ENCODE measurements around the gene PRXL2B.
A peak's percentile ranks its signal among the peaks of the same experiment; 100 is the strongest.

The PRXL2B gene

GRCh38 chr1:2601721-2602303 lies 15.2 kb downstream of the PRXL2B start:
- DNase-seq = no peak

- no peak for DNase-seq
Measured at GRCh38 chr1:2602311-2602835, 15.8 kb downstream of the PRXL2B start.

GRCh38 chr1:2602866-2603520 lies 16.4 kb downstream of the PRXL2B start:
- no peak for DNase-seq

- no peak for DNase-seq
Measured at GRCh38 chr1:2603521-2604155, 17.1 kb downstream of the PRXL2B start.

- no peak for DNase-seq
Measured at GRCh38 chr1:2604156-2604843, 17.7 kb downstream of the PRXL2B start.

DNA sequence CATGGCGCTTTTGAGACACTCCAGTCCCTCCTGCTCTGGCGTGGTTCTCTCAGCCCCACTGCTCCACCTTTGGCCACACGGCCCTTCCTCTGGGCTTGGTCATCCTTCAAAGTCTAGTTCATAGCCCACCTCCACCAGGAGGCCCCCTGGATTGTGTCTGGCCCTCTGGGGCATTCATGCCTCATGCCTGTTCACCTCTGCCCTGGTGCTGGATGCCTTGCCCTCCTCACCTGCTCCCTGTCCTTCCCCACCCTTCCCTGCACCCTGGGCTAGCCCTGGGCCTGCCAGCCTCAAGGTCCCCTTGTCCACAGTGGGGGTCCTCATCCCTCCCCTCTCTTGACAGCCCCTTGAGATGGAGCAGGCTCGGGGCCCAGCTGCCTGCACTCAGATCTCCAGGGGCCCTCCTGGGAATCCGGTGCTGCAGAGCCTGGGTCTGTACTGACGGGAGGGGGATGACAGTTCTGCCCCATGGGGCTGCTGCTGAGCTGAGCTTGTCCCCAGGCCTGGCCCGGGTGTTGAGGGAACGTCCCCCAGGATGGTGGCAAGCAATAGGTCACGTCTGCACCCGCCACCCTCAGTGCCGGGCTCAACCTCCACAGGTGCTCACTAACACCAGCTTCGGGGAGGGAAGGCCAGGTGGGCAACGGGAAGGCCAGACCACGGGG lies 18.4 kb downstream of the PRXL2B start:
- no peak for DNase-seq

DNA sequence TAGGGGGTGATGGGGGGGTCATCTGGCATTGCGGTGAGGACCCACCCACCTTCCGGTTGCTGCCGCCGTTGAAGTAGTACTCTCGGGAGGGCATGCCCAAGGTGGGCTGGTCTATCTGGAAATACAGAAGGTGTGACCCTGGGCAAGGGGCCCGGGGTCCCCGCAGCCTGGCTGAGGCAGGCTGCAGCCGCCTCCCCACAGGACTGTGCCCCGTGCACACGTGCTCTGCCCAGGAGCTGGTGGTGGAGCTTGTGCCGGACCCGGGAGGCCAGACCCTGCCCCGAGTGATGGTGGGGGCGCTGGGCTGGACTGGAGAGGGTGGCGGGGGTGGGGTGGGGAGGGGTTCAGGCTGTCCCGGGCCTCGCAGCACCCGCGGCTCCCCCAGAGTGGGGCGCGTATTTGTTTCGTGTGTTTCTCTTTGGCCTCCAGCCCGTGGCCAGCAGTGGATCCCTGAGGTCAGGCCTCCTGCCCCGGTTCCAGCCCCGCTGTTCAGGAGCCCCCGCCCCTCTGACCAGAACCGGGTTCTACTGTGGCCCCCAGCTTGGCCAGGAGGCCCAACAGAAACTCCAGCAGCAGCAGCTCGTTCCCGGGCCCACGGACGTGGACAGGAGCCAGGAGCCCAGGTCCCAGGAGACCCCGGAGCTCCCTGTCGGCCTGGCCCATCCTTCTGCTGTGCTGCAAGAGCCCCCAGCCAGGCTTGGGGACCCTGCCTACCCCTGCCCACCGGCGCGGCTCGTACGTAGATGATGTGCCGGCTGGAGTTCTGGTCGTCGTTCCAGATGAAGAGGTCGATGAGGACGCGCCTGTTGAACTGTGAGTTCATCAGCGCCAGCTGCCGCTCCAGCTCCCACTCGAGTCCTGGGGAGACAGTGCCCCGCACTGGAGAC lies 19.2 kb downstream of the PRXL2B start:
- DNase-seq = no peak

DNA sequence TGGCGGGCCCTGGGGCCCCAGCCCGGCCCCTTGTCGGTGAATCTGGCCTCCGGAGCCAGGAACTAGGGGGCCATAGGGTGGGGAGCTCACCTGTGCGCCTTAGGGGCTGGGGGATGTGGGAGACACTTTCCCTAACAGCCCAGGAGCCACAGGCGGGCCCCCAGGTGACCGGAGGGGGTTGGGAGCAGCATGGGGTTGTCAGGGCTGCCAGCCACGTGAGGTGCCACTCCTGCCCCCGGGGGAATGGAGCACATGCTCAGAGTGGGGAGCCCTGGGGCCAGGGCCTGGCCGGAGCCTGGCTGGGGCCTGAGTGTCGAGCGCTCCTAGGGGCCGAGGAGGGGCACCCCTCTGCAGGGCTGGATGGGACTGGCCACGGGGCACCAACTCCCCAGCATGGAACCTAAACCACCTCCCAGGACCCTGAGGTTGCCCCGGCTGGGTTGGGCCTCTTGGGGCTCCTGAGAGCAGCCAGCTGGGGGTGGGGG lies 19.9 kb downstream of the PRXL2B start:
- no peak for DNase-seq

DNA sequence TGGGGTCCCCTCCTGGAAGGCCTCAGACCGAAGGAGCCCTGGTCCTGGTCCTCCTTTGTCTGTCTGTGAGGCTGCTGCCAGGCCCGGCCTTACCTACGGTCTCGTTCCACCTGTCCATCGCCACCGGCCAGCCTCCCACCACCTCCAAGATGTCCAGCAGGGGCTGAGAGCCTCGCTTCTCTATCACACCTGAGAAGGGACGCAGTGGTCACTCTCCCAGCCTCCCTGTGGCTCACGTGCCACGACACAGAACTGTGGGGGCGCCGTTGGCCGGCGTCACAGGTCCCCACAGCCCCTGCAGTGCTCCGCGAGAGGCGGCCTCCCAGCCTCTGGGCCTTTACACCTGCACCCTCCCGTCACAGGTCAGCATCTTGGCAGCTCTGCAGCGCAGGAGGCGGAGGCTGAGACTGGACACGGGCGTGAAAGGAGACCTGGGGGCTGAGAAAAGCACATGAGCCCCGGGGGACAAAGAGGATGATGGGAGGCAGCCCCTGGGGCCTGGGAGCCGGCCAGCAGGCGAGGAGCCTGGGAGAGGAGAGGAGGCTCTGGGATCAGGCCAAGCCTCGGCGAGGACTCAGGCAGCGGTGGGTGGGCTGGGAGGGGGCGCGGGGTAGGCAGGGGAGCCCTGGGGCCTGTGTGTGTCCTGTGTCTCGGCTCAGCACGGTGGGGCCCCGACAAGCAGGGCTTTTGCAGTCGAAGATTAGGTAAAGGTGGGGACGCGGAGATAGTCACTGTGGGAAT lies 20.5 kb downstream of the PRXL2B start:
- DNase-seq = no peak

DNA sequence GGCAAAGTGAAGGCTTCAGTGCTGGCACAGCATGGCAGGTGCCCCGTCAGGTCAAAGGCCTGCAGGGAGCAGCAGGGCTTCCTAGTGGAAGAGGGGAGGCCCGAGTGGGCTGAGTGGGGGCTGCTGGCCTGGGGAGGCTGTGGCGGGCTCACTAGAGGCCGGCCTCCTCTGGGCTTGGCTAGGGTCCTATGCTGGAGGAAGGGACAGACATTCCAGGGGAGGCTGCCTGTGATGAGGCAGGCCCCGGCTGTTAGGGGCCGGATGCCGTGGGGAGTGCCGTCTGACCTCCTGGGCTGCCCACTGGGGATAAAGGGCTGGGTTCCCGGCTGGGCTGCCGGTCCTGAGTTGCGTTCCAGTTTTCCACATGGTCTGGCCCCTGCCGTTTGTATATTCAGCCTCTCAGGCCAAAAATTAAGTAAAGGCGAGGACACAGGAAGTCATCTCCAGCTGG lies 21.1 kb downstream of the PRXL2B start:
- DNase-seq = no peak

DNA sequence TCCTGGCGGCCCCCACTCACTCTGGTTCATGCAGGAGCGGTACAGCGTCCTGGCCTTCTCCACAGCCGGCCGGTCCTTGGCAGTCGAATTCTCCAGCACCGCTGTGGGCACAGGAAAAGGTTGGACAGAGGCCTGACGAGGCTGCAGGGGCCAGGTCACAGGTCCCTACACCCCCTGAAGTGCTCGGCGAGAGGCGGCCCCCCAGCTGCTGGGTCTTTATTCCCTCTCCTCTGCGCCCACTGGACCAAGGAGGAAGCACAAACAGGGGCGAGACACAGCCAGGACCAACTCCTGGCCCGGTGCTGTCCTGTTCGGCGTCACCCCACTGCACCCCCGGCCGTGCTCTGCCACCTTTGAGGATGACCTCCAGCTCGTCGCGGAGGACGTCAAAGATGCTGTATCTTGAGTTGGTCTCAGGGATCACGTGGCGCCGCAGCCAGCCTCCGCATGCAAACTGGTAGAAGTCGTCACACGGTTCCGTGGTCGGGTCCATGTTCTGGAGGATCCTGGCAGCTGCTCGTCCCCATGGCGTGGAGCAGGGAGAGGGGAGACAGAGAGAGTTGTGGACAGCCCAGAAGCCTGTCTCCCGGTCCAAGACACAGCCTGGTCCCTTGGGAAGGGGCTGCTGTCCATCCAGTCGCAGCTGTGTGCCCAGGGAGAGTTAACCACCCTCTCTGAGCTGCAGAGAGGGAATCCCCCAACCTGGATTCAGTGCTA lies 22.9 kb downstream of the PRXL2B start:
- DNase-seq = no peak

DNA sequence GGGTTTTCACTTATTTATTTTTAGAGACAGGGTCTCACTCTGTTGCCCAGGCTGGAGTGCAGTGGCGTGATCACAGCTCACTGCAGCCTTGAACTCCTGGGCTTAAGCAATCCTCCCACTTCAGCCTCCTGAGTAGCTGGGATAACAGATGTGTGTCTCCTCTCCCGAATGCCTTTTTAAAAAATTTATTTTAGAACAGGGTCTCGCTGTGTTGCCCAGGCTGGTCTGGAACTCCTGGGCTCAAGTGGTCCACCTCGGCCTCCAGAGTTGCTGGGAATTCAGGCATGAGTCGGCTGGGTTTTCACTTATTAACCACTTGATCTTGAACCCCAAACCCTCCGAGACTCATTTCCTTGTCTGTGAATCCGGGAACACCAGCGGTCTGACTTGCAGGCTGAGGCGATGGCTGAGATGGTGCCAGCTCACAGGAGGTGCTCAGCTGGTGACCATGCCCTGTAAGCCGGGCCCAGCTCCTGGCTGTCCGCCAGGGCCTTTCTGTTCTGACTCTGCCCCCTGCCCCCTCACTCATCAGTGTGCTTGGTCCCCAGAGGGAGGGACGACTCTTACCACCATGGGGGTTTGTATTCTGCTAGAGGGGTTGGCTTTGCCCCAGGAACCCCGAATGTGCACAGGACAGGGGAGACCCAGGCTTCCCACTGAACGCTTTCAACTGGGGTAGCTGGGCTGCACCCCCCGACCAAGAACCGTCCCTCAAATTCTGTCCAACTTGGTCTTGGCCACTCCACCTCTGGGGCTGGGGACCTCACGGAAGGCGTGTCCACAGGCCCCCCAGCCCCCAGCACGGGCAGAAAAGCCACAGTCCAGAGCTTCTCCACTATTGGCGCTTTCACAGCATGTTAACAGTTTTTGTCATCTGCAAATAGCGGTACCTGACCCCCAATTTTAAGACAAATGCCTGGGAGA lies 23.7 kb downstream of the PRXL2B start:
- DNase-seq = no peak

- peak; percentile 11 for DNase-seq
Measured at GRCh38 chr1:2611031-2611501, 24.5 kb downstream of the PRXL2B start.

DNA sequence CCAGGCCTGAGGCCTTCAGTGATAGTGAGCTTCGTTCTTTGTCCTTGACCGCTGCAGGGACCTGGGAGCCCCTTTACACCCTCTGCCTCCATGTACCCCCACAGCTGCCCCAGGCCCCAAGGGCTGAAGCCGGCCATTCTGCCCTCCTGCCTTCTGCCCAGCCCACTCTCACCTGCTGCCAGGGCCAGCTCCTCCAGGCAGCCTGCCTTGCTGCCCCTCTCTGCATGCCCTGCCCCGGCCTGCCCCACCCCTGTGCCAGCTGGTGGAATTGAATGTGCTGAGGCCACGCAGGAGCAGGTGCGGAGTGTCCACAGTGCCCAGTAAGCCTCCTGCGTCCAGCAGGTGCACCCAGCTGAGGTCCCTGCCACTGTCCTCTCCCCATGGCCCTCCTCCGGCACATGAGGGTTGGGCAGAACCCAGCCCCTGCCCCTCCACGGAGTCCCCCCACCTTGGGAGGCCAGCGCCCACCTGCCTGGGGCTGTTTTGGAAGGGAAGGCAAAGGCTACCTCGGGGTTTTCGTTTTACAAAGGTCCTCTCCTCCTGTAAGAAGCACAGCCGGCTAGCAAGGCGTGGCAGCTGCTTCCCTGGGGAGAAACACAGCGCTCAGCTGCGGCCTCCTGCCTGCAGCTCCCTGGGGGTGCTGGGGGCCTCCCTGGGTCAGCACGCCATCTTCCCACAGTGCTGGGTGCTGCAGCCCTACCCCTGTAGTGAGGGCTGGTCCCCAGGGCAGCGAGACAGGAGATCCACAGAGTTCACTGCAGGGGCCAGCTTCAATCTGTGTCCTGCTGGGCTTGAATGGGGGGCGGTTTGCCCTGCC lies 25.3 kb downstream of the PRXL2B start:
- no peak for DNase-seq

- DNase-seq = no peak
Measured at GRCh38 chr1:2612591-2613365, 26.2 kb downstream of the PRXL2B start.

DNA sequence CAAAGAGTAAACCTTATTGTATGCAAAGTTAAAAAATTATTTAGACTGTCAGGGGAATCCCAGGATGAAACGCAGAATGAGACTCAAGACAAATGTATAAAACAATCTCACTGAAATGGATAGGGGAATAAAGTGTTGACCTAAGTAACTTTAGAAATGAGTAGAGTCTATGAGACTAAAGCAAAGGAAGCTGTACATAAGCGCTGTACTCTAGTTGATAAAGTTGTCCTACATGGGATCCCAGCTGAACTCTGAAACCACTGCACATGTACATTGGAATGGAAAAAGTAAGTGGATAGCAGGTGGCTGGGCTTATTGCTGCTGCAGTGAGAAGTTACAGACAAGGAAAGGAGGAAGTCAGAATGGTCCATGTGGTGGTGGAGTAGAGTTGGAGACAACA lies 27.6 kb downstream of the PRXL2B start:
- DNase-seq = no peak

DNA sequence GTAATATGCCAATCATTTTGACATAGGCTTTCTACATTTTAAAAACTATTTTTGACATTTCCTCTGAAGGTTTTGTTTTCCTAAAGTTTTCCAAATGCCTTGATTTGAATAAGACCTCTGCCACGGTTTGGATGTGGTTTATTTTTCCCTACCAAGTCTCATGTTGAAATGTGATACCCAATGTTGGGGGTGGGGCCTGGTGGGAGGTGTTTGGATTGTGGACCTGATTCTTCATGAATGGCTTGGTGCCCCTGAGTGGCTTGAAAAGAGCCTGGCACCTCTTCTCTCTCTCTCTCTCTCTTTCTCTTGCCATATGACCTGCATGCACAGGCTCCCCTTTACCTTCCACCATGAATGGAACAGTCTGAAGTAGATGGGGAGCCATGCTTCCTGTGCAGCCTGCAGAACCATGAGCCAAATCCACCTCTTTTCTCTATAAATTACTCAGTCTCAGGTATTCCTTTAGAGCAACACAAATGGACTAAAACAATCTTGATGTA lies 31.4 kb downstream of the PRXL2B start:
- no peak for DNase-seq
